ENCODE data around the gene LMF1. TPM values are rescaled to one million over a fixed set of nuclear protein-coding genes. Genes with fewer than 3 reads are reported as not detected.

LMF1 gene
- polyA plus RNA-seq, 1 donor (not counting 4 experiments of a cell fraction or from before 2014, with no cell fraction given), result 3.1 TPM

DNA sequence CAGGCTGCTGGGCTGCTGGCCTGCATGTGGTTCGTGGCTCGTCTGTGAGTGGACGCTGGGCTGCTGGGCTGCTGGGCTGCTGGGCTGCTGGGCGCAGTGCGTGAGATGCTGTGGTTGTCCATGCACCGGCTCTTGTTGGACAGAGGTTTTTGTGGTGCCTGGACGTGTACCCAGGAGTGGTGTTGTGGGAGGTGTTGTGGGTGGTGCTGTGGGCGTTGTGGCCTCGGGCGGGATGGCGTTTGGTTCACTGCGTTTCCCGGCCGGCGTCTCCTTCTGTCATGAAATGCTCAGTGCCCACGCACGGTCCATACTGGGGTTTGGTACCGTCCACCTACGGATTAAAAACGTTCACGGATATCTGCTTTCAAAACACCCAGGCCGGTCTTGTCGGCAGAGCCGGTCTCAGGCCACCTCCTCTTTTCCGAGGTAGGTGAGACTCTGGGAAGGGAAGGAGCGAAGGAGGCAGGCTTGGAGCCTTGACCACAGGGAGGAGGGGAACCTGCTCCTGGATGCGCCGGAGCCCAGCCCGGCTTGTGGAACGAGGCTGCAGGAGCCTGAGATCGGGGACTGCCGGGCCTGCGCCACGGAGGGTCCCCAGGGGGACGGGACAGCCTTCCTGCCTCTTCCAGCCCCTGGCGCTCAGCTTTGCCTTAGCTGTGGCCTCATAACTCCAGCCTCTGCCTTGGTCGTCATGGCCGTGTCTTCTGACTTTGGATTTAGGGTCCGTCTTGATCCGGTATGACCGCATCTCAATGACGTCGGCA is 140.5 kb downstream of the LMF1 start:
- H3K9me3 ChIP-seq (ENCODE audit: control insufficient read depth, low read depth, low read length), result no peaks in the 10 kb centered on the region
- H3K4me1 ChIP-seq (ENCODE audit: control insufficient read depth, extremely low read depth, insufficient read depth, low read length), result no peaks in the 10 kb centered on the region
- DNase-seq (ENCODE audit: low read depth, low spot score) (no peak), FAIRE-seq (no peak)
- no peak for TF ChIP-seq CTCF (optimal IDR thresholded peaks at IDR 0.05 in 1 of 3, IDR thresholded peaks at IDR 0.05 in 1 of 3, conservative IDR thresholded peaks at IDR 0.05 in 1 of 3; ENCODE audit: extremely low read depth in 1 of 3, insufficient read depth in 2 of 3, low read length in 3 of 3)
- H4K20me1 ChIP-seq (ENCODE audit: control insufficient read depth, extremely low read depth, insufficient read depth, low read length), result no peaks in the 10 kb centered on the region
- H2AFZ ChIP-seq (ENCODE audit: control insufficient read depth, low read length), result no peak overlapping the region
- no peak overlapping the region for H3K9ac ChIP-seq (ENCODE audit: control insufficient read depth, extremely low read depth, insufficient read depth, low read length)
- peaks cover 8% of the 10 kb centered on the region for H3K27me3 ChIP-seq (ENCODE audit: control insufficient read depth, extremely low read depth, insufficient read depth, low read length)
- dilution Hi-C loops (cut with MboI; ENCODE audit: extremely low pct_ligation_motif_present, low sequenced_read_pairs), result no loop called here
- H3K4me3 ChIP-seq (ENCODE audit: control insufficient read depth in 2 of 3, extremely low read depth in 1 of 3, insufficient read depth in 2 of 3, low read depth in 1 of 3, low read length in 3 of 3), result no peak overlapping the region
- H3K4me2 ChIP-seq (ENCODE audit: control insufficient read depth, extremely low read depth, insufficient read depth, low read depth, low read length), result no peak overlapping the region
- no peaks in the 10 kb centered on the region for H3K9me1 ChIP-seq (ENCODE audit: control insufficient read depth, extremely low read depth, insufficient read depth, low read length)
- H3K79me2 ChIP-seq (ENCODE audit: control insufficient read depth, insufficient read depth, low read length), result no peaks in the 10 kb centered on the region
- no peaks in the 10 kb centered on the region for H3K36me3 ChIP-seq (ENCODE audit: control insufficient read depth in 2 of 2, extremely low read depth in 1 of 2, insufficient read depth in 2 of 2, low read length in 2 of 2)
- H3K27ac ChIP-seq (ENCODE audit: control insufficient read depth, insufficient read depth, low read length), result no peak overlapping the region

DNA sequence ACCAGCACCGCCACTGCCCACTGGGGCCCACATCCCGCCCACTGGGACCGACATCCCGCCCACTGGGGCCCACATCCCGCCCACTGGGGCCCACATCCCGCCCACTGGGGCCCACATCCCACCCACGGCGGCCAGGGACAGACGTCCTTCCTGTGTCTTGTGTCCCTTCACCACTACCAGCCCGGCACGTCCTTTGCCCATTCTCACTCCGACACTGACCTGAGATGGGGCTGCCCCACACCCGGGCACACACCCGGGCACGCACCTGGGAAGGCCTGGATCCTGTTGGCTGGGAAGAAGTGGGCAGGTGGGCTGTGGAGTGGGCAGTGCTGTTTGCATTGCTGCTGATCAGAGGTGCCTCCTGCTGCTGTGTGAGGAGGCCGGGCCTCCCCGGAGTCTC is 141.9 kb downstream of the LMF1 start:
- Histone ChIP-seq H2AFZ (ENCODE audit: control insufficient read depth, low read length) (no peak overlapping the region), H3K27me3 (ENCODE audit: control insufficient read depth, extremely low read depth, insufficient read depth, low read length) (peaks cover 14% of the 10 kb centered on the region), H3K9me3 (ENCODE audit: control insufficient read depth, low read depth, low read length) (no peaks in the 10 kb centered on the region), H3K9me1 (ENCODE audit: control insufficient read depth, extremely low read depth, insufficient read depth, low read length) (no peaks in the 10 kb centered on the region), H3K4me1 (ENCODE audit: control insufficient read depth, extremely low read depth, insufficient read depth, low read length) (no peaks in the 10 kb centered on the region), H3K4me2 (ENCODE audit: control insufficient read depth, extremely low read depth, insufficient read depth, low read depth, low read length) (no peak overlapping the region), H3K79me2 (ENCODE audit: control insufficient read depth, insufficient read depth, low read length) (no peaks in the 10 kb centered on the region), H3K36me3 (ENCODE audit: control insufficient read depth in 2 of 2, extremely low read depth in 1 of 2, insufficient read depth in 2 of 2, low read length in 2 of 2) (no peaks in the 10 kb centered on the region), H3K9ac (ENCODE audit: control insufficient read depth, extremely low read depth, insufficient read depth, low read length) (no peak overlapping the region), H3K27ac (ENCODE audit: control insufficient read depth, insufficient read depth, low read length) (no peak overlapping the region), H3K4me3 (ENCODE audit: control insufficient read depth in 2 of 3, extremely low read depth in 1 of 3, insufficient read depth in 2 of 3, low read depth in 1 of 3, low read length in 3 of 3) (no peak overlapping the region), H4K20me1 (ENCODE audit: control insufficient read depth, extremely low read depth, insufficient read depth, low read length) (no peaks in the 10 kb centered on the region)
- no peak for DNase-seq (ENCODE audit: low read depth, low spot score)
- no peak for FAIRE-seq
- dilution Hi-C loops (cut with MboI; ENCODE audit: extremely low pct_ligation_motif_present, low sequenced_read_pairs), result no loop called here
- TF ChIP-seq EZH2 (IDR thresholded peaks at IDR 0.05; ENCODE audit: low read length), result no peak

DNA sequence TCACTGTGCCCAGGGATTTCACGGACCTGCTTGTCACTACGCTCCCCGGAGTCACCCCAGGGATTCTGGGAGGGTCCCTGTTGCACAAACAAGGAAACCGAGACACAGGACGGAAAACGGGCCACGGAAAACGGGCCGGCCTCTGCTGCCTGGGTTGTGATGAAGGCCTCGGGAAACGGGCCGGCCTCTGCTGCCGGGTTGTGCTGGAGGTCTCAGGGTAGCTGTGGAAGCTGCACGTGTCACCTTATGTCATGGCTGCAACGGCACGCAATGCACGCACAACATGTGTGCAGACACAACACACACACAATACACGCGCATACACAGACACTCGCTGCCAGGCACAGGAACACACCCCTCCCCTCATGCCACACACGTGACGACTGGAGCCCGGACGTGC is 143.3 kb downstream of the LMF1 start:
- Histone ChIP-seq H3K9ac (ENCODE audit: control insufficient read depth, extremely low read depth, insufficient read depth, low read length) (no peak overlapping the region), H3K79me2 (ENCODE audit: control insufficient read depth, insufficient read depth, low read length) (no peaks in the 10 kb centered on the region), H3K27me3 (ENCODE audit: control insufficient read depth, extremely low read depth, insufficient read depth, low read length) (peaks cover 14% of the 10 kb centered on the region), H3K9me3 (ENCODE audit: control insufficient read depth, low read depth, low read length) (no peaks in the 10 kb centered on the region), H3K4me3 (ENCODE audit: control insufficient read depth in 2 of 3, extremely low read depth in 1 of 3, insufficient read depth in 2 of 3, low read depth in 1 of 3, low read length in 3 of 3) (no peak overlapping the region), H3K36me3 (ENCODE audit: control insufficient read depth in 2 of 2, extremely low read depth in 1 of 2, insufficient read depth in 2 of 2, low read length in 2 of 2) (no peaks in the 10 kb centered on the region), H3K9me1 (ENCODE audit: control insufficient read depth, extremely low read depth, insufficient read depth, low read length) (no peaks in the 10 kb centered on the region), H2AFZ (ENCODE audit: control insufficient read depth, low read length) (no peak overlapping the region), H3K4me2 (ENCODE audit: control insufficient read depth, extremely low read depth, insufficient read depth, low read depth, low read length) (no peak overlapping the region), H3K4me1 (ENCODE audit: control insufficient read depth, extremely low read depth, insufficient read depth, low read length) (no peaks in the 10 kb centered on the region), H3K27ac (ENCODE audit: control insufficient read depth, insufficient read depth, low read length) (no peak overlapping the region), H4K20me1 (ENCODE audit: control insufficient read depth, extremely low read depth, insufficient read depth, low read length) (no peaks in the 10 kb centered on the region)
- FAIRE-seq (no peak), DNase-seq (ENCODE audit: low read depth, low spot score) (no peak)
- dilution Hi-C loops (cut with MboI; ENCODE audit: extremely low pct_ligation_motif_present, low sequenced_read_pairs), result no loop called here
- TF ChIP-seq CTCF (optimal IDR thresholded peaks at IDR 0.05 in 1 of 3, IDR thresholded peaks at IDR 0.05 in 1 of 3, conservative IDR thresholded peaks at IDR 0.05 in 1 of 3; ENCODE audit: extremely low read depth in 1 of 3, insufficient read depth in 2 of 3, low read length in 3 of 3) (no peak), EZH2 (IDR thresholded peaks at IDR 0.05; ENCODE audit: low read length) (no peak)

Measured in keratinocyte (primary cell).